HL-60 (cell line): Measurements from ENCODE around the gene USP13.

Experiments used
- DNase-seq, 2 experiments: peaks; one replicate each; pipeline ENCODE4 v3.0.0-alpha.2; 2010 to 2020; ENCODE audit warnings: low read depth in 1 of 2, low spot score in 1 of 2
- H3K27ac ChIP-seq: fragments of 250-450 bp; sonication (Bioruptor Pico); replicated peaks from 2 replicates; pipeline ENCODE4 v1.5.1; 2020; ENCODE audit warnings: mild to moderate bottlenecking, moderate library complexity
- H3K27me3 ChIP-seq: fragments of 250-450 bp; sonication (Bioruptor Pico); 2 replicates; pipeline ENCODE4 v1.5.1; 2021; ENCODE audit warnings: mild to moderate bottlenecking, moderate library complexity; ENCODE audit not compliant: insufficient read depth, poor library complexity, severe bottlenecking
- H3K4me3 ChIP-seq: replicated peaks from 2 replicates; pipeline ENCODE4 v1.5.1; 2011; ENCODE audit warnings: mild to moderate bottlenecking, control low read depth, low read length; ENCODE audit not compliant: insufficient read depth
- GABPA ChIP-seq: IDR thresholded peaks from 2 replicates; pipeline ENCODE4 v1.6.1; 2012; ENCODE audit warnings: low read depth
- POLR2AphosphoS5 ChIP-seq: IDR thresholded peaks from 2 replicates; pipeline ENCODE4 v1.6.1; 2012; ENCODE audit warnings: low read depth
- SPI1 ChIP-seq: IDR thresholded peaks from 2 replicates; pipeline ENCODE4 v1.6.1; 2012; ENCODE audit warnings: low read depth, mild to moderate bottlenecking, borderline replicate concordance
- TF ChIP-seq, protein P1 (sequence below): IDR thresholded peaks from 2 replicates; pipeline ENCODE4 v1.6.1; 2012; ENCODE audit warnings: low read depth; ENCODE audit not compliant: insufficient replicate concordance
- TF ChIP-seq, protein P2 (sequence below): IDR thresholded peaks from one replicate; pipeline ENCODE4 v1.5.1; 2011; ENCODE audit warnings: low read length, control low read depth, inconsistent platforms; ENCODE audit not compliant: insufficient read depth

The USP13 gene

GRCh38 chr3:179730506-179730905, 77.7 kb downstream of the USP13 start:
- H3K4me3 ChIP-seq: no peak overlapping the region
- no peak overlapping the region for H3K27ac ChIP-seq
- no peak for DNase-seq
- H3K27me3 ChIP-seq: no peaks in the 10 kb centered on the region
- TF ChIP-seq POLR2AphosphoS5 (no peak), SPI1 (no peak), GABPA (no peak)
- TF ChIP-seq, protein P1, sequence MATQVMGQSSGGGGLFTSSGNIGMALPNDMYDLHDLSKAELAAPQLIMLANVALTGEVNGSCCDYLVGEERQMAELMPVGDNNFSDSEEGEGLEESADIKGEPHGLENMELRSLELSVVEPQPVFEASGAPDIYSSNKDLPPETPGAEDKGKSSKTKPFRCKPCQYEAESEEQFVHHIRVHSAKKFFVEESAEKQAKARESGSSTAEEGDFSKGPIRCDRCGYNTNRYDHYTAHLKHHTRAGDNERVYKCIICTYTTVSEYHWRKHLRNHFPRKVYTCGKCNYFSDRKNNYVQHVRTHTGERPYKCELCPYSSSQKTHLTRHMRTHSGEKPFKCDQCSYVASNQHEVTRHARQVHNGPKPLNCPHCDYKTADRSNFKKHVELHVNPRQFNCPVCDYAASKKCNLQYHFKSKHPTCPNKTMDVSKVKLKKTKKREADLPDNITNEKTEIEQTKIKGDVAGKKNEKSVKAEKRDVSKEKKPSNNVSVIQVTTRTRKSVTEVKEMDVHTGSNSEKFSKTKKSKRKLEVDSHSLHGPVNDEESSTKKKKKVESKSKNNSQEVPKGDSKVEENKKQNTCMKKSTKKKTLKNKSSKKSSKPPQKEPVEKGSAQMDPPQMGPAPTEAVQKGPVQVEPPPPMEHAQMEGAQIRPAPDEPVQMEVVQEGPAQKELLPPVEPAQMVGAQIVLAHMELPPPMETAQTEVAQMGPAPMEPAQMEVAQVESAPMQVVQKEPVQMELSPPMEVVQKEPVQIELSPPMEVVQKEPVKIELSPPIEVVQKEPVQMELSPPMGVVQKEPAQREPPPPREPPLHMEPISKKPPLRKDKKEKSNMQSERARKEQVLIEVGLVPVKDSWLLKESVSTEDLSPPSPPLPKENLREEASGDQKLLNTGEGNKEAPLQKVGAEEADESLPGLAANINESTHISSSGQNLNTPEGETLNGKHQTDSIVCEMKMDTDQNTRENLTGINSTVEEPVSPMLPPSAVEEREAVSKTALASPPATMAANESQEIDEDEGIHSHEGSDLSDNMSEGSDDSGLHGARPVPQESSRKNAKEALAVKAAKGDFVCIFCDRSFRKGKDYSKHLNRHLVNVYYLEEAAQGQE: no peak
- TF ChIP-seq, protein P2, sequence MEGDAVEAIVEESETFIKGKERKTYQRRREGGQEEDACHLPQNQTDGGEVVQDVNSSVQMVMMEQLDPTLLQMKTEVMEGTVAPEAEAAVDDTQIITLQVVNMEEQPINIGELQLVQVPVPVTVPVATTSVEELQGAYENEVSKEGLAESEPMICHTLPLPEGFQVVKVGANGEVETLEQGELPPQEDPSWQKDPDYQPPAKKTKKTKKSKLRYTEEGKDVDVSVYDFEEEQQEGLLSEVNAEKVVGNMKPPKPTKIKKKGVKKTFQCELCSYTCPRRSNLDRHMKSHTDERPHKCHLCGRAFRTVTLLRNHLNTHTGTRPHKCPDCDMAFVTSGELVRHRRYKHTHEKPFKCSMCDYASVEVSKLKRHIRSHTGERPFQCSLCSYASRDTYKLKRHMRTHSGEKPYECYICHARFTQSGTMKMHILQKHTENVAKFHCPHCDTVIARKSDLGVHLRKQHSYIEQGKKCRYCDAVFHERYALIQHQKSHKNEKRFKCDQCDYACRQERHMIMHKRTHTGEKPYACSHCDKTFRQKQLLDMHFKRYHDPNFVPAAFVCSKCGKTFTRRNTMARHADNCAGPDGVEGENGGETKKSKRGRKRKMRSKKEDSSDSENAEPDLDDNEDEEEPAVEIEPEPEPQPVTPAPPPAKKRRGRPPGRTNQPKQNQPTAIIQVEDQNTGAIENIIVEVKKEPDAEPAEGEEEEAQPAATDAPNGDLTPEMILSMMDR: no peak

DNA sequence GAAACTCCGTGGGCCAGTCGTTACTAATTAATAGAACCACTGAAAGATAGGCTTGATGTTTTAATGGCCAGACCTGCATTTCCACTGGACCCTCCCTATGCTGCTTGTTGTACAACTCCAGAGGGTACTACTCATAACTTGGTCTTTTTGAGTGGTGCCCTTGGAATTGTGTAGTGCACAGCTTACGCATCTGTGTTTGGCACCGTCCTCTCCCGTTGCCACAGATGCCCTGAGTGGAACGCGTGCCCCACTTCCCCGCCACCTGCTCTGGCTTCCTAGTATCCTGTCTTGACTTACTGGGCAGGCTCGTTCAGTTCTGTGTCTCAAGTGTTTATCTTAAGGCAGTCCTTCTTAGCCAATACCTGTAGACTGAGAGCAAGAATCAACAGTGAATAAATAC, 78.7 kb downstream of the USP13 start:
- DNase-seq: no peak
- no peaks in the 10 kb centered on the region for H3K27me3 ChIP-seq
- TF ChIP-seq, protein P1: no peak
- TF ChIP-seq SPI1 (no peak), GABPA (no peak), POLR2AphosphoS5 (no peak)
- TF ChIP-seq, protein P2: no peak
- H3K27ac ChIP-seq: no peak overlapping the region
- H3K4me3 ChIP-seq: no peak overlapping the region

DNA sequence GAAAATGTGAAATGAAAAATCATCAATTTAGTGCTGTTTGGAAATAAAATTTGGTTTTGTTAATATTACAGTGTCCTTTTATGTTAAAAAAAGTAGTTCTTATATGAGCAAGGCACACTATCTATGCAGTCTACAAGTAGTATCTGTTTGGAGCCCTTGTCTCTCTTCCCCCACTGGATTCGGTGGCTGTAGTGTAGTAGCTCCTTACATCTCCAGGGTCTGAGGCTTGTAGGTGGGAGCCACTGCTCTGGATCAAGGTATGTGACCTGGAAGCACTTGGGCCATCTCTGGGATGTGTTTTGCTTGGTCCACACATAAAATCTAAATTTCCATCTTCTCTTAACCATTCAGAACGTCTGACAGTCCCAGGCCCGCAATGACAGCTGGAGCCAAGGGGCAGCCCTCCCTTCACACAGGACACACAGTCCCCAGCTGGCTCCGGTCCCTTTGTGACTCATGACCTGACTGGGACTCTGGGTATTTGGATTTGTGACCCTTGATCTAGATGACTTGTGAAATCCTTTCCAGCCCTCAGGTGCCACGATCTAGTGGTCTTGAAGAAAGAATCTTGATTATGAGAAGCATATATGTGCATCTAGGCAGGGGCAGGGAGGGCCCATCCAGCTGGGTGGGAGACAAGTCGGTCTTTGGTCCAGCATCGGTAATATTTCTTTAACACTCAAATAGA, 80.0 kb downstream of the USP13 start:
- DNase-seq: no peak
- Histone ChIP-seq H3K27me3 (no peaks in the 10 kb centered on the region), H3K4me3 (no peak overlapping the region), H3K27ac (no peak overlapping the region)
- TF ChIP-seq SPI1 (no peak), POLR2AphosphoS5 (no peak), GABPA (no peak)
- TF ChIP-seq, protein P2: no peak
- TF ChIP-seq, protein P1: no peak
